DMS 273 (cell line): ENCODE results near the gene CASP7.

Source experiments
- DNase-seq: peaks from one replicate; lab custom pipeline; 2025; ENCODE audit not compliant: unreplicated experiment; lab: John Stamatoyannopoulos, UW

Gene CASP7

GRCh38 chr10:113665806-113666354 lies 13.8 kb upstream of the CASP7 start:
- DNase-seq, result no peak

GRCh38 chr10:113666682-113667252 lies 12.9 kb upstream of the CASP7 start:
- no peak for DNase-seq

DNA sequence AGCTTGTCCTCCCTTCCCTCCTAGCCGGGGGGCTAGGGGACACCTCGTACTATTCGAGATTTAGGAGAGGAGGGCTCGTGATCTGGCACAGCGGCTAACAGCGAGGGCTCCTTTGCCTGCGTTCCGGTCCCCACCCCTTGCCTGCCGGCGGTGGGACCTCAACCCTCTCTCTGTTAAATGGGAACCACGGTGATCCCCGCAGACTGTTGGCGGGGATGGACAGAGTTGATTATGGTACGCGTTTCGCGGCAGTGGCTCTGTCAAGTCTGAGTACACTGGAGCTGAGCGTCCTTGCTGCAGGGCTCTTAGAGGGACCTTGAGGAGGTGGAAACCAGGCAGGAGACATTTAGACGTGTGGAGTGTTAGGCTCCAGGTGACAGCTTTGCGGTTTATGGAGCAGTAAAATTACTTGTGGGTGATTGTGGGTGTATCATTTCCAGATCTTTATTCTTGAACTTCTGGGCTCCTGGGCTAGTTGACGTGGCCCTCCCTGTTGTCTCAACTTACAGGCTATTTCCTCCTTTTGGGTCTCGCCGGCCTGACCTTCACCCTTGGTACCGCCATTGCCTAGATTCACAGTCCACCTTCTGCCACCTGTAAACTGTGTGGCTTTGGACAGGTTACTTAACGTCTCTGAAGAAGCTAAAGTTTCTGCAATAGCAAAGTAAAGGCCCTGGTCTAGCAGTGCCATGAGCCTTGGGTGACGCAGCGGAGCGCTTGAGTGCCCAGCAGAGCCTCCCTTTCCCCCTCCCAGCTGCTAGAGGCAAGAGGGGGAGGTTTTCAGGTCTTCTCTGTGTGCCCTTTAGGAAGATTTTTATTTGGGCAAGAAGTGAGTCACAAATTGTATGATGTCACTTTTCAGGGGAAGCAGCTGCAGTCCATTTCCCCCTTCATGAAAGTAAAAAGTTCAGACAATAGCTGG lies 739 bp downstream of the CASP7 start:
- peak; percentile 67 for DNase-seq

GRCh38 chr10:113681533-113682470 lies 2.1 kb downstream of the CASP7 start:
- DNase-seq, result no peak

DNA sequence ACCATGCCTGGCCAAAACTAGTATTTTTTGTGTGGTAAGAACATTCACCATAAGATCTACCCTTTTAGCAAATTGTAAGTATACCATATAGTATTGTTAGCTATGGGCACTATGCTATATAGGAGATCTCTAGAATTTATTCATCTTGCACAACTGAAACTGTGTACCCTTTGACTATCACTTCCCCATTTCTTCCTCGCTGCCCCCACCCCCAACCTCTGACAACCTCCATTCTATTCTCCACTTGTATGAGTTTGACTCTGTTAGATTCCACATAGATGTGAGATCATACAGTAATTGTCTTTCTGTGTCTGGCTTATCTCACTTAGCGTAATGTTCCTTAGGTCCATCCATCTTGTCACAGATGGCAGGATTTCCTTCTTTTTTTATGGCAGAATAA lies 3.6 kb downstream of the CASP7 start:
- no peak for DNase-seq

DNA sequence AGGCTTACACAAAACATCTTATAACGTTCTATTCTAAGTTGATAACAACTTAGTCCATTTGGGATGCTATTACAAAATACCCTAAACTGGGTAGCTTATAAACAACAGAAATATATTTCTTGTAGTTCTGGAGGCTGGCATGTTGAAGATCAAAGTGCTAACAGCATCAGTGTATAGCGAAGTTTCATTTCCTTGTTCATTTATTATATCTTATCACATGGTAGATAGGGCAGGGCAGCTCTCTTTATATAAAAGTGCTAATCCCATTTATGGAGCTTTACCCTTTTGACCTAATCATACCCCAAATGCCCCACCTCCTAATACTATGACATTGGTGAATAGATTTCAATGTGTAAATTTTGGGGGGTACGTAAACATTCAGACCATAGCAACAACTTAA lies 6.3 kb downstream of the CASP7 start:
- no peak for DNase-seq

DNA sequence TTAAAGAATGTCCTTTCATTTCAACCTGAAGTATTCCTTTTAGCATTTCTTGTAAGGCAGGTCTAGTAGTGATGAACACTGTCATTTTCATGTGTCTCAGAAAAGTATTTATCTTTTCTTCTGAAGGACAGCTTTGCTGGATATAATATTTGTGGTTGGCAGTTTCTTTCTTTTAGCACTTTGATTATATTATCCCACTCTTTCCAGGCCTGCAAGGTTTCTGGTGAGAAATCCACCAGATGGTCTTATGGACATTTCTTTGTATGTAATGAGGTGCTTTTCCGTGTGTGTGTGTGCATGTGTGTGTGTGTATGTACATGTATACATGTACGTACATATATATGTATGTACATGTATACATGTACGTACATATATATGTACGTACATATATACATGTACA lies 7.3 kb downstream of the CASP7 start:
- no peak for DNase-seq

DNA sequence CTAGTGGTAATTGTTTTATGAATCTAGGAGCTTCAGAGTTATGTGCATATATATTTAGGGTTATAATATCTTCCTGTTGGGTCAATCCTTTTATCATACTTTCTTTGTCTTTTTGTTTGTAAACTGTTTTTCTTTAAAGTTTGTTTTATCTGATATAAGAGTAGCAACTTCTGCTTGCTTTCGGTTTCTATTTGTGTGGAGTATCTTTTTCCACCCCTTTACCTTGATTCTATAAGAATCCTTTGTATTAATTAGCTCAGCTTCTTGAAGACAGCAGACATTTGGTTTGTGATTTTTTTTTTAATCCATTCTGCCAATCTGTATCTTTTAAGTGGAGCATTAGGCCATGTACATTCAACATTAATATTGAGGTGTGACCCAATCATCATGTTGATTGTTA lies 9.3 kb downstream of the CASP7 start:
- DNase-seq, result no peak

- DNase-seq, result no peak
These were observed 9.9 kb downstream of the CASP7 start for GRCh38 chr10:113689574-113689973.

GRCh38 chr10:113690749-113691148 lies 11.0 kb downstream of the CASP7 start:
- no peak for DNase-seq

DNA sequence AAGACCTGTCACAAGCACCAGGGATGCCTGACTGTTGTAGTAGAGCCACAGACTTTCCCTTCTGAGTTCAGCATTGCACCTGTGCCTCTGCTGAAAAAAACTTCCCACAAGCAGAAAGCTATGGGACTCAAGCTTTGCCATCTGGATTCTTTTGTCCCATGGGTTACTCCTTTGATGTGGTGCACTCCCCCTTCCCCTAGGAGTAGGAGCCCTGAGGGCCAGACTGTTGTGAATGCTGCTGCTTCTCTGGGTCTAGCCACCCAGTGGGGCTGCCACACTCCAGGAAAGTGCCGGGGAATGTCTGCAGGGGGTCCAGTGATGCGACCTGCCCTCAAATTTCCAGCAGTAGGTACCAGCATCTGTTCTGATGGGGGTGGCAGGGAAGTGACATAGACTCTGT lies 11.7 kb downstream of the CASP7 start:
- no peak for DNase-seq

- no peak for DNase-seq
These were observed 12.6 kb downstream of the CASP7 start for GRCh38 chr10:113692271-113692670.

GRCh38 chr10:113693348-113693747 lies 13.6 kb downstream of the CASP7 start:
- no peak for DNase-seq

GRCh38 chr10:113695691-113696090 lies 16.0 kb downstream of the CASP7 start:
- no peak for DNase-seq

- DNase-seq, result no peak
These were observed 17.9 kb downstream of the CASP7 start for GRCh38 chr10:113697595-113697994.

- peak; percentile 51 for DNase-seq
These were observed 25.1 kb downstream of the CASP7 start for GRCh38 chr10:113704637-113705343.

- DNase-seq, result no peak
These were observed 25.6 kb downstream of the CASP7 start for GRCh38 chr10:113705344-113705652.

DNA sequence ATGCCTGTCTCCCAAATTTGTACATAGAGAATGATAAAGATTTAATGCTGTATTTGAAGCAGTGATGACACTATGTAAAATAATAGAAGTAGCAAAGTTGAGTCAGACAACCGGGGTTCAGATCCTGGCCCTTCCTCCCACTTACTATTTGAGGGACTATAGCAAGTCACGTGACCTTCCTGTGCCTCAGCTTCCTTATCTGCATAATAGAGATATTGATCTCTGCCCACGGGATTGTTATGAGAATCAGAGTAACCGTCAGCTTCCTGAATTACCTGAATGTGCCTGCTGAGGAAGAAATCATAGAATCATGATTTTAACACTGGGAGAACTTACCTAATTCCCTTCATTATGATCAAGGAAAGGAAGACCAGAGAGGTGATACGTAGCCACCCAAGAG lies 26.9 kb downstream of the CASP7 start:
- no peak for DNase-seq

- DNase-seq, result no peak
These were observed 28.9 kb downstream of the CASP7 start for GRCh38 chr10:113708640-113709039.

DNA sequence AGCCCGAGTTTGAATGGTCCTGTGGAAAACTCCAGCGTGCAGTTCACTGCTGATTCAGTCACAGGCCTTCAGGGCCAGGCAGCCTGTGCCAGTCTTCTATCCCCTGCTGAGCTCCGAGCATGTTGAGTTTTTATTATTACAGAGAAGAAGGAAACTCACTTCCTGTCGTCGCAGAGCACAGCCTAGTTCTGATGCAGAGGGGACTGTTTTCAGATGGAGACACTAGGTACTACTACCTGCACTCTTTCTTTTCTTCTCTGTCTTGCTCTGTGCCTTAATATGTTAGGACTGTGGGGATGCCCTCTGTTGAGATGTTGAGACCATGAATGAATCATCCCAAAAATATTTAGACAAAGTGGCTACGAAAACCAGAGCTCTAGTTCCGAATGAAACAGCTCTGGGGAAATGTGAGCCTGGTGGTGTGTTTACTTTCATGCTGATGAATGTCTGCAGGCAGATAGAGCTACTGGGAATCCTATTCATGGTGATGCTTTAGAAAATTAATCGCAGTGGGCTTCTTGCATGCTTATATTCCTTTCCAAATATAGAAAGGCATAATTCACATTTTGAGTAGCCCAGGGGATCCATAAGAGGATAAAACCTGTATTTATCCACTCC lies 29.6 kb downstream of the CASP7 start:
- no peak for DNase-seq
